ENCODE results near the gene PAK5. TPM values are rescaled to one million over a fixed set of nuclear protein-coding genes. Genes with fewer than 3 reads are reported as not detected.

PAK5 gene
- total and polyA plus RNA-seq, 9 of the 15 experiments (the other 6 are each of a cell fraction or from before 2014, with no cell fraction given), result not detected

DNA sequence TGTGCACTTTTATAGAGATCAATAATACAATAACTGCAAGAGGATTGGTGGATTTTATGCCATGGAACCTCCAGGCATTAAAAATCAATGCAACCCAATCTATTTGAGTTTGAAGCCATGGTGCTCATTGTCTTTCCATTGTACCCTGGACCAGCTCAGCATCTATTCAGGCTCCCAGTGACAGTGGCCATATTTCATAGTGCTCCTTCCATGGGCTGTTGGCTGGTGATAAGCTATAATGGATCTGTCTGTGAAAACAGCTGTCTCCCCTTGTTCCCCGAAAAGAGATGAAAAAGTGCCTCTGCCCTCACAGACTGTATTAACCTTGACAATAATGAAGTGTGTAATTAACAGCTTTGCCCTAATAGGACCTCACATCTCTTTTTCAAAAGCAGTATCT, 250.2 kb downstream of the PAK5 start (continued):
- TF ChIP-seq ZBTB40 (IDR thresholded peaks at IDR 0.05), result no peak
- TF ChIP-seq ZBTB40 (CRISPR knock-in tag; IDR thresholded peaks at IDR 0.05), result no peak
- TF ChIP-seq TAL1 (IDR thresholded peaks at IDR 0.05), result no peak
- TF ChIP-seq TAF9B (IDR thresholded peaks at IDR 0.05; ENCODE audit: partially characterized antibody), result no peak
